IMR-90 (cell line): ENCODE measurements around the gene MYCBP2. TPM values are rescaled to one million over a fixed set of nuclear protein-coding genes. Genes with fewer than 3 reads are reported as not detected.

Experiments
- ATAC-seq: fragments of 200-7000 bp; cut with Tn5 transposase; 2 replicates; pipeline ENCODE4 v1.9.1; 2020; ENCODE audit warnings: low read depth, mild to moderate bottlenecking, moderate library complexity
- BruUV-seq: library from RNA; stranded (reverse); fragments of 400-500 nt; replicated peaks from 2 replicates; lab custom pipeline; 2021; lab: Mats Ljungman, UMichigan
- CTCF ChIA-PET: fragments of 300-600 bp; formaldehyde crosslinking; extraction: SDS; loops from one replicate; lab custom pipeline; 2021; ENCODE audit warnings: antibody characterized with exemption; lab: Yijun Ruan, JAX
- POLR2A ChIA-PET: fragments of 300-600 bp; sonication (Branson Sonifier 250); formaldehyde crosslinking; loops from one replicate; lab custom pipeline; 2022; ENCODE audit warnings: antibody characterized with exemption; ENCODE audit not compliant: unreplicated experiment; lab: Charles Lee
- DNase-seq: peaks from one replicate; pipeline ENCODE4 v3.0.0; 2013
- H2AFZ ChIP-seq: replicated peaks from 2 replicates; pipeline ENCODE3; 2013; ENCODE audit warnings: low read length, mild to moderate bottlenecking; ENCODE audit not compliant: poor library complexity
- H2AK5ac ChIP-seq: 2 replicates; pipeline ENCODE4 v1.6.1; 2013; ENCODE audit warnings: low read depth, low read length, inconsistent platforms
- H2AK9ac ChIP-seq: replicated peaks from 2 replicates; pipeline ENCODE3; 2013; ENCODE audit warnings: mild to moderate bottlenecking, low read depth, low read length, moderate library complexity; ENCODE audit not compliant: poor library complexity
- H2BK120ac ChIP-seq: 2 replicates; pipeline ENCODE4 v1.6.1; 2013; ENCODE audit warnings: low read depth, low read length, inconsistent platforms
- H2BK15ac ChIP-seq: 3 replicates; pipeline ENCODE4 v1.6.1; 2013; ENCODE audit warnings: low read depth, low read length, inconsistent platforms
- H2BK20ac ChIP-seq: 2 replicates; pipeline ENCODE4 v1.6.1; 2013; ENCODE audit warnings: low read depth, mild to moderate bottlenecking, inconsistent platforms, low read length, moderate library complexity
- H2BK5ac ChIP-seq: 2 replicates; pipeline ENCODE4 v1.6.1; 2013; ENCODE audit warnings: mild to moderate bottlenecking, low read depth, low read length, inconsistent platforms; ENCODE audit not compliant: poor library complexity, severe bottlenecking
- H3K14ac ChIP-seq: replicated peaks from 2 replicates; pipeline ENCODE4 v1.6.1; 2013; ENCODE audit warnings: low read depth, low read length, inconsistent platforms
- H3K18ac ChIP-seq: 2 replicates; pipeline ENCODE4 v1.6.1; 2013; ENCODE audit warnings: low read depth, low read length, control low read depth
- H3K23ac ChIP-seq: 2 replicates; pipeline ENCODE4 v1.6.1; 2013; ENCODE audit warnings: low read depth, low read length, inconsistent platforms
- H3K27ac ChIP-seq: 2 replicates; pipeline ENCODE4 v1.5.1; 2013; ENCODE audit warnings: mild to moderate bottlenecking, control low read depth, low read length; ENCODE audit not compliant: insufficient read depth
- H3K27me3 ChIP-seq: 2 replicates; pipeline ENCODE4 v1.6.1; 2013; ENCODE audit warnings: low read length; ENCODE audit not compliant: control insufficient read depth, insufficient read depth
- H3K36me3 ChIP-seq: 2 replicates; pipeline ENCODE4 v1.6.1; 2013; ENCODE audit warnings: low read length, mixed read lengths; ENCODE audit not compliant: control insufficient read depth, insufficient read depth
- H3K4ac ChIP-seq: 2 replicates; pipeline ENCODE4 v1.6.1; 2013; ENCODE audit warnings: low read depth, low read length, inconsistent platforms
- H3K4me1 ChIP-seq: 2 replicates; pipeline ENCODE4 v1.6.1; 2013; ENCODE audit warnings: low read length, mixed read lengths; ENCODE audit not compliant: control insufficient read depth, insufficient read depth
- H3K4me2 ChIP-seq: 2 replicates; pipeline ENCODE4 v1.6.1; 2013; ENCODE audit warnings: low read depth, mild to moderate bottlenecking, control low read depth, low read length, moderate library complexity
- H3K4me3 ChIP-seq: 2 replicates; pipeline ENCODE4 v1.5.1; 2013; ENCODE audit warnings: low read depth, mild to moderate bottlenecking, control low read depth, low read length, moderate library complexity; ENCODE audit not compliant: insufficient read depth
- H3K56ac ChIP-seq: 2 replicates; pipeline ENCODE4 v1.6.1; 2013; ENCODE audit warnings: low read length, inconsistent platforms; ENCODE audit not compliant: insufficient read depth; ENCODE audit errors: extremely low read depth
- H3K79me1 ChIP-seq, 2 experiments: 2 replicates each; pipeline ENCODE4 v1.6.1; 2013; ENCODE audit warnings: low read length in 2 of 2, inconsistent platforms in 1 of 2, low read depth in 1 of 2
- H3K9ac ChIP-seq: 2 replicates; pipeline ENCODE4 v1.6.1; 2013; ENCODE audit warnings: low read depth, low read length, control low read depth
- H3K9me1 ChIP-seq: 2 replicates; pipeline ENCODE4 v1.6.1; 2013; ENCODE audit warnings: low read length, inconsistent platforms; ENCODE audit not compliant: insufficient read depth
- H3K9me3 ChIP-seq: 2 replicates; pipeline ENCODE4 v1.6.1; 2013; ENCODE audit warnings: low read length; ENCODE audit not compliant: control insufficient read depth, insufficient read depth
- H4K20me1 ChIP-seq: 2 replicates; pipeline ENCODE4 v1.6.1; 2013; ENCODE audit warnings: low read length, inconsistent platforms; ENCODE audit not compliant: insufficient read depth
- H4K5ac ChIP-seq: 2 replicates; pipeline ENCODE4 v1.6.1; 2013; ENCODE audit warnings: mild to moderate bottlenecking, low read depth, low read length, control low read depth
- H4K8ac ChIP-seq, 2 experiments: 2 replicates each; pipeline ENCODE4 v1.6.1; 2013; ENCODE audit warnings: low read depth in 2 of 2, low read length in 2 of 2, control low read depth in 1 of 2, inconsistent platforms in 1 of 2
- H4K91ac ChIP-seq: 2 replicates; pipeline ENCODE4 v1.6.1; 2013; ENCODE audit warnings: low read depth, low read length, inconsistent platforms; ENCODE audit not compliant: insufficient read depth
- BHLHE40 ChIP-seq: fragments of 150-350 bp; IDR thresholded peaks from 2 replicates; pipeline ENCODE4 v1.6.1; 2016; ENCODE audit warnings: mild to moderate bottlenecking, low read depth, low read length
- CEBPB ChIP-seq: IDR thresholded peaks from 2 replicates; pipeline ENCODE4 v1.6.1; 2012; ENCODE audit warnings: low read depth, low read length, improper control_type of control experiment
- CHD1 ChIP-seq: IDR thresholded peaks from 2 replicates; pipeline ENCODE4 v1.6.1; 2012; ENCODE audit warnings: low read depth, low read length, improper control_type of control experiment
- FOS ChIP-seq: fragments of 150-350 bp; IDR thresholded peaks from 2 replicates; pipeline ENCODE4 v1.6.1; 2016; ENCODE audit warnings: low read depth, low read length
- MAFK ChIP-seq: IDR thresholded peaks from 2 replicates; pipeline ENCODE4 v1.6.1; 2012; ENCODE audit warnings: low read depth, low read length, improper control_type of control experiment
- MAZ ChIP-seq: IDR thresholded peaks from 2 replicates; pipeline ENCODE4 v1.6.1; 2012; ENCODE audit warnings: low read depth, mild to moderate bottlenecking, low read length, improper control_type of control experiment, moderate library complexity, borderline replicate concordance
- MXI1 ChIP-seq: IDR thresholded peaks from 2 replicates; pipeline ENCODE4 v1.6.1; 2012; ENCODE audit warnings: low read depth, mild to moderate bottlenecking, low read length, moderate library complexity, borderline replicate concordance
- NFE2L2 ChIP-seq: fragments of 150-350 bp; IDR thresholded peaks from 2 replicates; pipeline ENCODE4 v1.6.1; 2016; ENCODE audit warnings: low read depth, mild to moderate bottlenecking, low read length
- POLR2A ChIP-seq: IDR thresholded peaks from 2 replicates; pipeline ENCODE4 v1.6.1; 2012; ENCODE audit warnings: mild to moderate bottlenecking, low read depth, low read length
- RAD21 ChIP-seq: IDR thresholded peaks from 2 replicates; pipeline ENCODE4 v1.6.1; 2012; ENCODE audit warnings: low read length, improper control_type of control experiment
- RCOR1 ChIP-seq: IDR thresholded peaks from 2 replicates; pipeline ENCODE4 v1.6.1; 2012; ENCODE audit warnings: mild to moderate bottlenecking, low read length, improper control_type of control experiment; ENCODE audit not compliant: insufficient replicate concordance
- RFX5 ChIP-seq: IDR thresholded peaks from 2 replicates; pipeline ENCODE4 v1.8.0; 2012; ENCODE audit warnings: low read depth, mild to moderate bottlenecking, low read length, moderate library complexity
- SMC3 ChIP-seq: fragments of 150-350 bp; IDR thresholded peaks from 2 replicates; pipeline ENCODE4 v1.6.1; 2016; ENCODE audit warnings: low read depth, mild to moderate bottlenecking, antibody characterized with exemption, low read length, moderate library complexity
- WGBS, 2 experiments: methylation state at CpG; one replicate each; pipeline versions ENCODE4 v1.1.5 to v1.1.7; 2013; ENCODE audit warnings: missing lambda C conversion rate in 2 of 2; ENCODE audit not compliant: insufficient read length in 1 of 2; ENCODE audit errors: extremely low coverage in 2 of 2; 5-methylcytosine and 5-hydroxymethylcytosine counted together
- dilution Hi-C: fragments of 300-500 bp; cut with HindIII; formaldehyde crosslinking; loops from one replicate; pipeline ENCODE4 v1.14.3; 2018; ENCODE audit warnings: low sequenced_read_pairs; ENCODE audit not compliant: unreplicated experiment
- in situ Hi-C: fragments of 300-500 bp; cut with MboI; formaldehyde crosslinking; loops from 3 replicates; pipeline ENCODE4 v1.14.3; 2019; ENCODE audit warnings: low sequenced_read_pairs, inconsistent platforms, mixed read lengths
- intact Hi-C: fragments of 100-400 bp; cut with micrococcal nuclease; formaldehyde crosslinking; loops from 2 replicates; pipeline ENCODE4 v1.10.0; 2022
- polyA plus RNA-seq, 3 experiments: library from polyadenylated mRNA; depleted of rRNA; stranded (reverse); fragments of >200 nt; gene quantifications; 2 replicates each; pipeline ENCODE4 v1.2.3, GENCODE V29; 2012; ENCODE audit warnings: low replicate concordance in 1 of 3
- total RNA-seq: library from RNA; depleted of rRNA; stranded (reverse); fragments of >200 nt; gene quantifications from 2 replicates; pipeline ENCODE4 v1.2.3, GENCODE V29; 2012
- TF ChIP-seq, protein P1 (sequence below): conservative IDR thresholded peaks from 2 replicates; pipeline ENCODE4 v1.5.1; 2012; ENCODE audit warnings: mild to moderate bottlenecking, low read depth, low read length, improper control_type of control experiment
- TF ChIP-seq, protein P2 (sequence below): fragments of 150-350 bp; IDR thresholded peaks from 2 replicates; pipeline ENCODE4 v1.6.1; 2016; ENCODE audit warnings: low read depth, mild to moderate bottlenecking, low read length, moderate library complexity, borderline replicate concordance
- TF ChIP-seq, protein P3 (sequence below): fragments of 150-350 bp; IDR thresholded peaks from 2 replicates; pipeline ENCODE4 v1.6.1; 2017; ENCODE audit warnings: mild to moderate bottlenecking, antibody characterized with exemption, low read length, low read depth

The MYCBP2 gene
- total and polyA plus RNA-seq, 2 of the 4 experiments (the other 2 are of a cell fraction), result 20.1 to 43.2 TPM

GRCh38 chr13:77124423-77124822 is 202.5 kb downstream of the MYCBP2 start:
- H3K14ac ChIP-seq, result no peak overlapping the region
- H4K5ac ChIP-seq, result no peak overlapping the region
- TF ChIP-seq, protein P1, sequence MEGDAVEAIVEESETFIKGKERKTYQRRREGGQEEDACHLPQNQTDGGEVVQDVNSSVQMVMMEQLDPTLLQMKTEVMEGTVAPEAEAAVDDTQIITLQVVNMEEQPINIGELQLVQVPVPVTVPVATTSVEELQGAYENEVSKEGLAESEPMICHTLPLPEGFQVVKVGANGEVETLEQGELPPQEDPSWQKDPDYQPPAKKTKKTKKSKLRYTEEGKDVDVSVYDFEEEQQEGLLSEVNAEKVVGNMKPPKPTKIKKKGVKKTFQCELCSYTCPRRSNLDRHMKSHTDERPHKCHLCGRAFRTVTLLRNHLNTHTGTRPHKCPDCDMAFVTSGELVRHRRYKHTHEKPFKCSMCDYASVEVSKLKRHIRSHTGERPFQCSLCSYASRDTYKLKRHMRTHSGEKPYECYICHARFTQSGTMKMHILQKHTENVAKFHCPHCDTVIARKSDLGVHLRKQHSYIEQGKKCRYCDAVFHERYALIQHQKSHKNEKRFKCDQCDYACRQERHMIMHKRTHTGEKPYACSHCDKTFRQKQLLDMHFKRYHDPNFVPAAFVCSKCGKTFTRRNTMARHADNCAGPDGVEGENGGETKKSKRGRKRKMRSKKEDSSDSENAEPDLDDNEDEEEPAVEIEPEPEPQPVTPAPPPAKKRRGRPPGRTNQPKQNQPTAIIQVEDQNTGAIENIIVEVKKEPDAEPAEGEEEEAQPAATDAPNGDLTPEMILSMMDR, result no peak
- TF ChIP-seq FOS (no peak), RFX5 (no peak), MAZ (no peak), SMC3 (no peak), POLR2A (no peak), NFE2L2 (no peak), RCOR1 (no peak), CHD1 (no peak), MAFK (no peak), RAD21 (no peak), CEBPB (no peak), BHLHE40 (no peak), MXI1 (no peak)
- TF ChIP-seq, protein P2, sequence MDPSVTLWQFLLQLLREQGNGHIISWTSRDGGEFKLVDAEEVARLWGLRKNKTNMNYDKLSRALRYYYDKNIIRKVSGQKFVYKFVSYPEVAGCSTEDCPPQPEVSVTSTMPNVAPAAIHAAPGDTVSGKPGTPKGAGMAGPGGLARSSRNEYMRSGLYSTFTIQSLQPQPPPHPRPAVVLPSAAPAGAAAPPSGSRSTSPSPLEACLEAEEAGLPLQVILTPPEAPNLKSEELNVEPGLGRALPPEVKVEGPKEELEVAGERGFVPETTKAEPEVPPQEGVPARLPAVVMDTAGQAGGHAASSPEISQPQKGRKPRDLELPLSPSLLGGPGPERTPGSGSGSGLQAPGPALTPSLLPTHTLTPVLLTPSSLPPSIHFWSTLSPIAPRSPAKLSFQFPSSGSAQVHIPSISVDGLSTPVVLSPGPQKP, result no peak
- TF ChIP-seq, protein P3, sequence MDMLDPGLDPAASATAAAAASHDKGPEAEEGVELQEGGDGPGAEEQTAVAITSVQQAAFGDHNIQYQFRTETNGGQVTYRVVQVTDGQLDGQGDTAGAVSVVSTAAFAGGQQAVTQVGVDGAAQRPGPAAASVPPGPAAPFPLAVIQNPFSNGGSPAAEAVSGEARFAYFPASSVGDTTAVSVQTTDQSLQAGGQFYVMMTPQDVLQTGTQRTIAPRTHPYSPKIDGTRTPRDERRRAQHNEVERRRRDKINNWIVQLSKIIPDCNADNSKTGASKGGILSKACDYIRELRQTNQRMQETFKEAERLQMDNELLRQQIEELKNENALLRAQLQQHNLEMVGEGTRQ, result no peak
- H3K4me3 ChIP-seq, result no peak overlapping the region
- no peak overlapping the region for H3K18ac ChIP-seq
- no peaks in the 10 kb centered on the region for H3K27me3 ChIP-seq
- H2BK120ac ChIP-seq, result no peak overlapping the region
- H3K36me3 ChIP-seq, result peaks cover 6% of the 10 kb centered on the region
- H3K79me1 ChIP-seq, result no peaks in the 10 kb centered on the region; a peak in 1 of 4 replicates
- H3K27ac ChIP-seq, result no peak overlapping the region
- dilution Hi-C loops (no loop called here), in situ Hi-C loops (no loop called here), intact Hi-C loops (no loop called here)
- H3K9me3 ChIP-seq, result no peaks in the 10 kb centered on the region
- H4K20me1 ChIP-seq, result no peaks in the 10 kb centered on the region
- no peak overlapping the region for H2AFZ ChIP-seq
- H3K4ac ChIP-seq, result no peak overlapping the region
- no CpG with 5 or more reads among the region's 1 CpG for WGBS, 2 experiments
- H3K23ac ChIP-seq, result no peak overlapping the region
- no peak overlapping the region for H2BK5ac ChIP-seq
- H3K9ac ChIP-seq, result no peak overlapping the region
- H4K91ac ChIP-seq, result no peak overlapping the region
- H3K4me2 ChIP-seq, result no peak overlapping the region
- no TSS peak for BruUV-seq
- H2BK20ac ChIP-seq, result no peak overlapping the region
- H2AK5ac ChIP-seq, result no peak overlapping the region
- no peak overlapping the region for H2AK9ac ChIP-seq
- no peaks in the 10 kb centered on the region for H3K4me1 ChIP-seq
- H3K9me1 ChIP-seq, result peaks cover 6% of the 10 kb centered on the region; the same call in 1 of the 2 replicates
- POLR2A ChIA-PET, result no interaction called here
- no peak overlapping the region for H2BK15ac ChIP-seq
- ATAC-seq (no peak), DNase-seq (no peak)
- H4K8ac ChIP-seq, result no peak overlapping the region
- CTCF ChIA-PET, result no interaction called here
- H3K56ac ChIP-seq, result no peak overlapping the region
